ENCODE results near the gene SNAPC2.

SNAPC2 gene

GRCh38 chr19:7971553-7972520 is 51.7 kb downstream of the SNAPC2 start:
- DNase-seq, result no peak

All from AML-193 (cell line).